Ammon's horn (tissue), 1 donor: ENCODE data around the gene MED13L.
"Not testable (repeated sequence)": the region's sequence is repeated elsewhere in the genome, so short reads cannot be mapped to it uniquely, and the experiment has no call there.

Experiments
- DNase-seq: peaks from one replicate; pipeline ENCODE4 v3.0.0-alpha.2; 2016; ENCODE audit warnings: low spot score

MED13L gene

GRCh38 chr12:116247377-116247776 lies 30.1 kb downstream of the MED13L start:
- DNase-seq = no peak

- no peak for DNase-seq
Observed at GRCh38 chr12:116246490-116247179, 30.9 kb downstream of the MED13L start.

- DNase-seq = no peak
Observed at GRCh38 chr12:116245189-116245588, 32.3 kb downstream of the MED13L start.

- no peak for DNase-seq
Observed at GRCh38 chr12:116244474-116245090, 32.9 kb downstream of the MED13L start.

GRCh38 chr12:116244001-116244400 lies 33.5 kb downstream of the MED13L start:
- no peak for DNase-seq

- DNase-seq = no peak
Observed at GRCh38 chr12:116242740-116243139, 34.8 kb downstream of the MED13L start.

- no peak for DNase-seq
Observed at GRCh38 chr12:116241157-116241759, 36.2 kb downstream of the MED13L start.

GRCh38 chr12:116238570-116239119 lies 38.8 kb downstream of the MED13L start:
- not testable (repeated sequence) for DNase-seq

- no peak for DNase-seq
Observed at GRCh38 chr12:116238149-116238548, 39.3 kb downstream of the MED13L start.

- no peak for DNase-seq
Observed at GRCh38 chr12:116236976-116237375, 40.5 kb downstream of the MED13L start.

GRCh38 chr12:116236148-116236731 lies 41.3 kb downstream of the MED13L start:
- DNase-seq = peak; percentile 77

- DNase-seq = not testable (repeated sequence)
Observed at GRCh38 chr12:116234148-116234547, 43.3 kb downstream of the MED13L start.

GRCh38 chr12:116233669-116234068 lies 43.8 kb downstream of the MED13L start:
- no peak for DNase-seq

- DNase-seq = no peak
Observed at GRCh38 chr12:116227811-116228210, 49.7 kb downstream of the MED13L start.

- no peak for DNase-seq
Observed at GRCh38 chr12:116226026-116226425, 51.5 kb downstream of the MED13L start.

- peak; percentile 46 for DNase-seq
Observed at GRCh38 chr12:116222358-116222757, 55.1 kb downstream of the MED13L start.

- no peak for DNase-seq
Observed at GRCh38 chr12:116220756-116221155, 56.7 kb downstream of the MED13L start.

- no peak for DNase-seq
Observed at GRCh38 chr12:116217045-116217735, 60.3 kb downstream of the MED13L start.

- no peak for DNase-seq
Observed at GRCh38 chr12:116216022-116216756, 61.3 kb downstream of the MED13L start.

GRCh38 chr12:116215023-116215422 lies 62.5 kb downstream of the MED13L start:
- no peak for DNase-seq

GRCh38 chr12:116213885-116214527 lies 63.5 kb downstream of the MED13L start:
- DNase-seq = no peak
